HG02840 (cell line): ENCODE data around the gene GZMH.
"Not testable (repeated sequence)": the region's sequence is repeated elsewhere in the genome, so short reads cannot be mapped to it uniquely, and the experiment has no call there.

Source experiments
- ATAC-seq: cut with Tn5 transposase; IDR thresholded peaks from one replicate; pipeline ENCODE4 v1.9.1; 2021; ENCODE audit warnings: mild to moderate bottlenecking, moderate library complexity, moderate number of reproducible peaks; ENCODE audit not compliant: unreplicated experiment, low FRiP score

GZMH gene

DNA sequence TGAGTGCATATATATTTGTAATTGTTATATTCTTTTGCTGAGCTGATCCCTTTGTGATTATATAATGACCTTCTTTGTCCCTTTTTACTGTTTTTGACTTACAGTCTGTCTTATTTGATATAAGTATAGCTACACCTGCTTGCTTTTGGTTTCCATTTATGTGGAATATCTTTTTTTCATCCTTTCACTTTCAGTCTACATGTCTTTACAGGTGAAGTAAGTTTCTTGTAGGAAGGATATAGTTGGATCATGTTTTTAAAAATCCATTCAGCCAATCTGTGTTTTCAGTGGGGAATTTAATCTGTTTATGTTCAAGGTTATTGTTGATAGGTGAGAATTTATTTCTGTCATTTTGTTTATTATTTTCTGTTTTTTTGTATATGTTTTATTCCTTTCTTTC is 12.1 kb downstream of the GZMH start:
- ATAC-seq = no peak

GRCh38 chr14:24595073-24595808 is 14.2 kb downstream of the GZMH start:
- no peak for ATAC-seq

- not testable (repeated sequence) for ATAC-seq
These were observed 18.5 kb downstream of the GZMH start for GRCh38 chr14:24591004-24591403.

GRCh38 chr14:24584402-24584801 is 25.1 kb downstream of the GZMH start:
- ATAC-seq = not testable (repeated sequence)

- no peak for ATAC-seq
These were observed 30.9 kb downstream of the GZMH start for GRCh38 chr14:24578558-24578957.

DNA sequence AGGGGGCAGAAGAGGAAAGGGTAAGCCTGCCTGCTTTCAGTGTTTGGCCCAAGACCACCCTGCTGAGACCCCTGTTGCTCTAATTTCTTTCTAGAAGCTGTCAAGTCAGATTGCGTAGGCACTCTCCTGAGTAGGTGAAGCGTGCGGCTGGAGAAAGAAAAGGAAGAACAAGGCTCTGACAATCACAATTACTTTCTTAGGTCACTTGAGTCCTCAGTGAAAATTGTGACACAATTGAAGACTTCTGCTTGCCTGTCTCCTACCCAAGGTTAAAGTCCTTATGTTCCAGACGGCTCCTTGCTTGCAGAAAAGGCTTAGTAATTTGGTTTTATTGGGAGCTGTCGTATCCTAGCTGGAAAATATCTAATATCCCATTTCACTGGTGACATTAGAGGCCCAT is 32.7 kb downstream of the GZMH start:
- ATAC-seq = no peak

GRCh38 chr14:24576182-24576581 is 33.3 kb downstream of the GZMH start, which contains the start of gene CTSG:
CTSG (minus strand) TSS chr14:24576250; CDS start chr14:24576223, 27 bp downstream.
- ATAC-seq = no peak

- ATAC-seq = no peak
These were observed 35.2 kb downstream of the GZMH start for GRCh38 chr14:24574206-24574774.

- ATAC-seq = no peak
These were observed 43.2 kb downstream of the GZMH start for GRCh38 chr14:24566318-24566717.

DNA sequence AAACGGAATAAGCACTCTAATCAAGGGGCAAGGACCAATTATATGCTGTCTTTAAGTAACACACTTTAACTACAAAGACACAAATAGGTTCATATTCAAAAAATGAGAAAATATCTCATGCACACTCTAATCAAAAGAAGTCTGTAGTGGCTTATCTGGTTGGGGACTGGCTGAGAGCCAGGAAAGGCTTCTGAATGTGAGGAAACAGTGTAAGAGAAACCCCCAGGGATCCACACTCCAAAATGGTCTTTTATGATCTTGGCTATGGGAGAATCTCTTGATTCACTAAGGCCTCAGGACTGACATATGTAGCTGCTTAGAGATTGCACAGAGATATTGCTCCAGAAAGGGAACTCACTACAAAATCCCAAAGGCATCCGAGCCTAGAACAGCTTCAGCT is 43.7 kb downstream of the GZMH start:
- ATAC-seq = no peak

DNA sequence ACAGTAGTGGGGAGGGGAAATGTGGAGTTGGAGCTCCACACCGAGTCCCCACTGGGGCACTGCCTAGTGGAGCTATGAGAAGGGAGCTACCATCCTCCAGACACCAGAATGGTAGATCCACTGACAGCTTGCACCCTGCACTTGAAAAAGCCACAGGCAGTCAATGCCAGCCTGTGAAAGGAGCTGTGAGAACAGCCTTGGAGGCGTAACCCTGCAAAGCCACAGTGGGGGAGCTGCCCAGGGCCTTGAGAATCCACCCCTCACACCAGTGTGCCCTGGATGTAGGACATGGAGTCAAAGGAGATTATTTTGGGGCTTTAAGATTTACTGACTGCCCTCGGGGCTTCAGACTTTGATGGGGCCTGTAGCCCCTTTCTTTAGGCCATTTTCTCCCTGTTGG is 46.0 kb downstream of the GZMH start:
- ATAC-seq = no peak

DNA sequence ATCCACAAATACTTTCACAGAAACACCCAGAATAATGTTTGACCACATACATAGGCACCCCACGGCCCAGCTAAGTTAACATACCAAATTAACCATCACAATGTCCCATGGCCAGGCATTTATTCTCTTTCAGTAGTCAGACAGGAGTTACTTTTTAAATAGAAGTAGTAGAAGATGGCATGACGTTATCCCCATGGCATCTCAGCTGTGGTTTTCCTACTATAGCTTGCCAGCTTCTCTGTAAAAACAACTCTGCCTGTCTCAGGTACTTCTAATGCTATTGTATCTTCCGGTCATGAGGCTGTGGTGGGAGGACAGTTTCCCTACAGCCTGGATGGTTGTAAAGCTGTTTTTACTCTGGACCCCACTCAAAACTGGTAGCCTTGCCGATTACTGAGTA is 52.7 kb downstream of the GZMH start:
- no peak for ATAC-seq
